LHCN-M2 (cell line): ENCODE data around the gene FARP1. TPM values are rescaled to one million over a fixed set of nuclear protein-coding genes. Genes with fewer than 3 reads are reported as not detected.

ENCODE experiments used
- DNase-seq: peaks from one replicate; pipeline ENCODE4 v3.0.0-alpha.2; 2012; ENCODE audit warnings: low read depth
- total RNA-seq: library from RNA; depleted of rRNA; stranded (reverse); fragments of >200 nt; gene quantifications from 2 replicates; pipeline ENCODE4 v1.2.3, GENCODE V29; 2014

Gene FARP1
- total RNA-seq, 1 experiment from 2014 or later, result 15.8 TPM

- DNase-seq, result no peak
Observed at GRCh38 chr13:98415326-98416070, 272.6 kb downstream of the FARP1 start.

DNA sequence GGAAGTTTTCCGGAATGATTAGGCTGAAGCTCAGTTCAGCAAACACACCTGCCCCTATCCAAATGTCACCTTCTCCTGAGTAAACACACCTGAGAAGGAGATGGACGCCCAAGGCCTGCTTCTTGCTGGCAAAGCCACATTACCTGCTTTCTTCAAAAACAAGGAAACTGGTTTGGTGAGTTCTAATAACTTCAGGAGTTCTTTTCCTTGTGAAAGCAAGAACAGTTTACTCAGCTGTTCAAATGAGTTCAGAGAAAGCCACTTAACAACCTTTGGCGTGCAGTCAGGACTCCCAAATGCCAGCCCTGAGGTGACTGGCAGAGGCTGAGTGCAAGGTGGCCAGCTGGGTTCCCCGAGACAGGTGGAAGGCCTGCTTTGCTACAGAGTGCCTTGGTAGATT, 273.5 kb downstream of the FARP1 start:
- no peak for DNase-seq

DNA sequence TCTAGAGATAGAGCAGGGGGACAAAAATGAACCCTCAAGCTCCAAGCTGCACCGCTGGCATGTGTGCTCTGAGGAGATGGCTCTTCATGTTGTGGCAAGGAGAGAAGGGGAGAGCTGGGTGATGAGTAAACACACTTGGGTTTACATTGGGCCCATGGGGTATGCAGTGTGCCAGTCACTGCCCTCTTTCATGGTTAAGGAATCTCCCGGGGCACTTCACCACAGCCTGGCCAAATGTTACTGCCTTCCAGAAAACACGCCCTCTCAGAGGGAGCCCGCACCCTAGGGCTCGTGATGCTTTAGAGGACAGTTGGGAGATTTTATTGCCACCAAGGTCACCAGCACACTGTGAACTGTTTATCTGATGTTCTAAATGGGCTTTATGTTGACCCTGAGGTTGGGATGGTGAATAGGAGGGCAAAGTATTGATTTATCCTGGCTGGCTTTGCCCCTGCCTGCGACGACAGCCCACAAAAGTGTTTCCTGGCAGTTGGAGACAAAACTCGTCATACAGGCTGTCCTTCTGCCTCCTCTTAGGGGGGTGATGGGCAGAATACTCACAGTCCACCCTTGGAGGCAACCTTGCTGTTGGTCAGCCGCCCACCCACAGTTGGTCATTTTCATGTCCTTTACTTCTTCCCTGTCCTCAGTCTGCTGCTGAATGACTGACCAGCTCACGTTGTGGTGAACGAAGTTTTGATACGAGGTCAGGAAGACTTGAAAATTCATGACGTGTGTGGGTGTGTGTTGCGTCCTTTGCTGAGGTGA, 277.1 kb downstream of the FARP1 start:
- no peak for DNase-seq

DNA sequence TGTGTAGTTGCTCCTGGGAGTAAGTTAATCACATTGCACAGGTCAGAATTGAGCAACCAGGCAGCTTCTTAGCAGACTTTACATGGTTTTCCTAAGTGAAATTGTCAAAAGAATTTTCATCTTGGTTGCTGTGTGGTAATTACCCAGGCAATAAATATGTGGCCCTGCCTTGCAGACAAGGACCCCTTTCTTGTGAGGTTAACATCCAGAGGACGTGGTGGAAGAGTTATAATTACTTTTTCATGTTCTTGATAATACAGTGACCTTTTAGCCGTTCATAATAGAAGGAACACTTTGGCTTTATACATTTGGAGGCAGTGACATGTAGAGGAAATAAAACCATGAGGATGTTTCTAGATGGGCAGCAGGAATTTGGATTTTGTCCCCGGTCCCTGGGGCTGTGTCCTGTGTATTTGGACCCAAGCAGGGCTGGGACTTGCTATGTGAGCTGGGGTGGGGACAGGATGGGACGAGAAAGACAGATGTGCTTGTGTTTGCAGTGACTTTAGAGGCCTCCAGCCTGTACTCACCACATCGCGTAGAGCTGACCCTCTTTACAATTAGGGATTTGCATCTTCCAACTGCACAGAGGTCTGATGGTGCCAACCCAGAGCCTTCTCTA, 277.8 kb downstream of the FARP1 start:
- DNase-seq, result no peak

- DNase-seq, result no peak
Observed at GRCh38 chr13:98422046-98422445, 279.2 kb downstream of the FARP1 start.

GRCh38 chr13:98423417-98423816, 280.5 kb downstream of the FARP1 start:
- DNase-seq, result no peak

DNA sequence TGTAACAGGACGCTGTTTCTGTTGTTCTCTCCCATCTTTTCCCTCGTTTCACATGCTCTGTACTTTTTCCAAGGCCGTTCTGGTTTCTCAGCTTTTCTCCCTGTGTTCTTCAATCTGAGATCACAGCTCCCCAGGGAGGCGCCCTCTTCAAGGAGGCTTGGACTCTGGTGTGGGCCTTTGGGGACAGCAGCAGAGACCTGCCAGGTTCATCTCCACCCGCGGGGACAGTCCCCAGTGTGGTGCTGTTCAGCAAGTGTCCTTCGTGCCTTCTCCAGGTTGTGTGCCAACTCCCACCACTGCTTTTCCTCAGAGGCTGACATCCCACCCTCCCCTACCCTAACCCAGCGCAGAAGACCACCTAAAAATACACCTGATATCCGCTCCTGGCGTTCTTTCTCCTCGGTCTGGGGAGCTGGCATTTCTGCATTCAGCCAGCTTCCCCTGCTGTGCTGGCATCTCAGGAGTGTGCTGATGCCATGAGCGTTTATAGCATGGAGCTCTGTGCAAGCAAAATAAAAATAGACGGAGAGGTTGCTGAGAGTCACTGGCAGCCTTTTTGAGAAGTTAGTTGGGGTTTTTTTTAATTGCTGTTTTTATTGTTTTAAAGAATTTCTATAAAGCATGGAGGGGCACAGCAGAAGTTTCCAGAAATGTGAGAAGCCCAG, 284.6 kb downstream of the FARP1 start:
- DNase-seq, result no peak

DNA sequence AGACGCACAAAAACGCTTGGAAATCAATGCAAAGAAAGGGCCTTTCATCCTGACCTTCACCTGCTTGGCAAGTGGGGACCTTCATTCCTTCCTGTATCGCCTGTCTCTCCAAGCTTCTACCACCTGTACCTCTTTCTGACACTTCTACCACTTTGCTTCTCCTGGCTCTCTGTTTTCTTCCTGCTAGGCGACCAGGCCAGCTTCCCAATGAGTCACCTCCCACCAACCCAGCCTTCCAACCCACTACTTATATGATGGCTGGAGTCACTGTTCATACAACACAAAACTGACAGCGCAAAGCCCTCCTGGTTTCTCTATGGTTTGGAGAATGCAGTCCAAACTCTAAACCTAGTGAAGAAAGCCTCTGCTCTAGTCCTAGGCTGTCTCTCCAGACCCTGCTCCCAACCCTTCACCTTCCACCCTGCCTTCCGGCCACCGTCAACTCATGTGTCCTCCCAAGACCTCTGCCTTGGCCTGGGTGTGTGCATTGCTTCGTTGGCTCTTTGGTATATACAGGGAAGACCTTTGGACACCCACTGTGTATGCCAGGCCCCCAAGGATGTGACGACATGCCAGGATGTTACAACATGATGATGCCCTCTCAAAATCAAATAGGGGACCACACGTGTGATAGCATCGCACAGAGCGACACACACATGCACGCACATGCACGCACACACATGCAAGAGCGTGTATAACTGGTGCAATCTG, 285.5 kb downstream of the FARP1 start:
- no peak for DNase-seq

DNA sequence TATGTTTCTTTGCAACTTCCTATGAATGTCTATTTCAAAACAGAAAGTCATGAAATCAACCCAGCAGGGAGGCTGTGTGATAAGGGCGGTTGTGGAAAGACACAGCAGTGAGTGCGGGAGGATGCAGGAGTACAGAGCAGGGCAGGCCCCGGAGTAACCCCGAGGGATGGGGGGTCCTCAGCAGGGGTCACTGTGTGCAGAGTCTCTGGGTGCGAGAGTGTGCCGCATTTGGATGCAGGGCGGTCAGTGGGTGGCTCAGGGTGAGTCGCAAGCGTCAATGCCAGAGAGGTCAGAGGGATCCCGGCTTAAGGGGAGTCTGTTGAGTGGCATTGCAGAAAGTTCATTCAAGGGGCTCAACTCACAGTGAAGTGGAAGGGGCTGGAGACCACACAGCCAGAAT, 286.2 kb downstream of the FARP1 start:
- DNase-seq, result no peak

DNA sequence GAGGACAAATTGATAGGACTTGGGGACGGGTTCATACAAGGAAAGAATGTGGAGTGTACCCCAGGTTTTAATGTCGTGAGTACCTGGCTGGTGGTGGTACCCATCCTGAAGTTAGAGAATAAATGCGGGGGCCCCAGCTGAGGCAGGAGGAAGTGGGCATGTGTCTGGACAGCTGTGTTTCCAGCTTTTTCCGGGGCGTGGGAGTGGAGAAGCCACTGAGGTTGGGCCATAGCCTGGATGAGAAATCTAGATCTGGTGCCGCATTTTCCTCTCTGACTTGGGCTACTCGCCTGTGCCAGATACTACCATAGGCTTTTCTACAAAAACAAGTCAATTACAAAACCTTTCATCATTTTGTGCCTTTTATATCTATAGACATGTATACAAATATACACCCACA, 286.6 kb downstream of the FARP1 start:
- no peak for DNase-seq

DNA sequence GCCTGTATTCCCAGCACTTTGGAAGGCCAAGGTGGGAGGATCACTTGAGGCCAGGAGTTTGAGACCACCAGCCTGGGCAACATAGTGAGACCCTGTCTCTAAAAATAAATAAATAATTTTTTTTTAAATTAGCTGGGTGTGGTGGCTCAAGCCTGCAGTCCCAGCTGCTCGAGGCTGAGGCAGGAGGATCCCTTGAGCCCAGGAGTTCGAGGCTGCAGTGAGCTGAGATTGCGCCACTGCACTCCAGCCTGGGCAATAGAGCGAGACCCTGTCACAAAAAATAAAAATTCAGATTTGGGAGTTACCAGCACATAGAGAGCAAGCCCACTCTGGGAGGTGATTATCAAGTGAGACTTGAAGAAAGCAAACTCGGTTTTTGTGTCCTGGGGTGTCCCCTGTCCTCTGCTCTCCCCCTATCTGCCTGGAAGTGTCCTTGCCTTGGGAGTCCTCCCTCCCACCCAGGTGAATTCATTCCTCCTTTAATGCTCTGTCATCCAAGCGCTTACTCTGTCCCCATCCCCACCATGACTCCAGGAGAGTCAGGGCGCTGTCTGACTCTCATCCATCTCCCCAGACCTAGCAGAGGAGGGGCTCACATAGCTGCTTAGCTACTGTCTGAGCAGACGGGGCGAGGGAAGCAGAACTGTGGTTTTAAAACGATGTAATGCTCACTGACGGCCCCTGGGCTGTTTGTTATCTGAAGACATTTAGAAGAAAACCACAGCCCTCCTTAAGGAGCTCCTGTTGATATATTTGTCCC, 287.3 kb downstream of the FARP1 start:
- DNase-seq, result no peak

DNA sequence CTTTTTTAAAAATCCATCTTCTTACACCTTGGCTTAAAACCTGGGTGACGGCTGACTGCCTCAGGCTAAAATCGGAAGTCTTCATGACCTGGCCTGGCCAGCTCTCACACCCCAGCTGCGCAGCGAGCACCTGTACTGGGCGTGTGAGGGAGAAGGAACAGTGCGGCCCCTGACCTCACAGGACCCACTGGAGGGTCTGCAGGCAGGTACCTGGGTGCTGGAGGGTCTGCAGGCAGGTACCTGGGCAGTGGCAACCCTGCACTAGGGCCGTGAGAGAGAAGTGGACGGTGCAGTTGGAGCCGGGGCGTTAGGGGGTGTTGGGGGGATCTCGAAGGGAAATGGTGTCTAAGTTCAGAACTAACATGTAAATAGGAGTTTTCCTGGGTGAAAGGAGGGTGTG, 289.7 kb downstream of the FARP1 start:
- no peak for DNase-seq

GRCh38 chr13:98433654-98434053, 290.8 kb downstream of the FARP1 start:
- no peak for DNase-seq

DNA sequence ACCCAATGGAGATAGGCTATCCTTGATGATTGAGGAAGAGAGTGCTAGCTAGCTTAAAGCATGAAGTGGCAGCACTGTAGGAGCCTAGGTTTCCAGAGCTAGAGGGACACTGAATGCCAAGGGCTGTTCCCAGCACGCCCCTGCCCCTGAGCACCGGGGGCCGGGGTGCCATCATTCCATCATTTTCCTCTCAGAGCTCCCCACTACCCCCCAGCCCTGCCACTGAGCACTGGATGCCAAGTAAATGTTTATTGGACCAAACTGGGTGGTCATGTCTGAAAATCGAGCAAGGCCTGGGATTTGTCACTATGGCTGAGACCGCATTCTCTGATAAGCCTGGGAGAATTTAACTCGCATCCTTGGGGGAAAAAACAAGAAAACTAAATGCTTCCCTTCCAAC, 291.2 kb downstream of the FARP1 start:
- no peak for DNase-seq

GRCh38 chr13:98435376-98435775, 292.5 kb downstream of the FARP1 start:
- no peak for DNase-seq

DNA sequence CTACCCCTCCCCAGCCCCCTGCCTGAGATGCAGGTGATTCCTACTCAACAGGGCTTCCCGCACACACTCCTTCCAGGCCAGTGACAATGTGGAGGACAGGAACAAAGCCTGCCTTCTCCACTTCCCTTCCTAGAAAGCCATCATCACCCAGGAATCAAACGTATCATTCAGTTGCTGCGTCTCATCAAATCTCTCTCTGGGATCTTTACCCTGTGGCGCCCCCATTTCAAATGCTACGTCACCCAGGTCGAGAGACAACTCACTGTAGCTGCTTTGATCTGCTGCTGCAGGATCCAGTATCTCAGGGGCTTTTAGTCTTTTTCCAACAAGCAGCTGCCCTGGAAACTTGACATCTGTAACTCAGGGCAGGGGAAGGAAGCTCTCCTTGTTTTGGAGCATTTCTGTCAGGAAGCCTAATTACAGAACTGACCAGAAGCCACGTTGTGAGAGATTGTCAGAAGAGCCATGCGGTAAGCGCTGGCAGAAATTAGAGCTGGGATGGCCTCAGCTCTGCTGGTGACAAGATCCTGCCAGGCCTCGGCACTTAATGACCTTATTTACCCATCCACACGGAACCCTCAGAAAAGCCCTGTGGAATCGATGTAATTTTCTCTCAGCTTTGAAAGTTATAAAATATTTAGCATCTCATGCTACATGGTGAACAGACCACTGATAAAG, 293.5 kb downstream of the FARP1 start:
- DNase-seq, result no peak

DNA sequence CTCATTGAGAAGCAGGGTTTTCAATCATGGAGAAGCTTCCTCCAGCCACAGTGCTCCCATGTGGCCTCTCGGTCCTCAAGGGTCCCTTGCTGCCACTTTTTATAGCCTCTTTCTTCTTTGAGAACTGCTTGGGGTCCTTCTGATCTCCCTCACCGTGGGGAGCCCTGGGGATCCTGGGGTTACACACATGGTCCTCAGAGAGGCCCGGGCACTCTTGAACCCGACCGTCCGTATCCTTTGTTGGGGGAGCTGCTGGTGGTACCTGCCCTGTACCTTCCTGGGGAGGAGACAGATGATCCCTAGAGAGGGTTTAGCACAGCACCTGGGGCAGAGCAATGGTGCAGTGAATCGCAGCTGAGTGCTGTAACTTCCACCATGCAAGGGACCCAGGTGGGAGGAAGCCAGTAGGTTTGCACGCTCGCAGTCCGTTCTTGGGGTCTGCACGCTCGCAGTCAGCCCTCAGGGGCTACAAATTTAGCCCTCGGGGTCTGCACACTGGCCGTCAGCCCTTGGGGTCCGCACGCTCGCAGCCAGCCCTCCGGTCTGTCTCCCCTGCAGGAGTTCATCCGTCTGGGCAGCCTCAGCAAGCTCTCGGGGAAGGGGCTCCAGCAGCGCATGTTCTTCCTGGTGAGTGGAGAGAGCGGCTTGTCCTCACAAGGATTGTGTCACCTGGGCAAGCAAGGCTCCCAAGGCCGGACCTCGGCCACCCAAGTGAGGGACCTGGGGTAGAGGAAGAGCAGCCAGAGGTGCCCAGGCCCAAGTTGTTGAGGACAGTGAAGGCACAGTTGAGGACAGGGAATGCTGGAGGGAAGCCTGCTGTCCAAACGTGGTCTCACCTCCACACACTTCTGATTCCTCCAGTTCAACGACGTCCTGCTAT, 295.6 kb downstream of the FARP1 start:
- no peak for DNase-seq

DNA sequence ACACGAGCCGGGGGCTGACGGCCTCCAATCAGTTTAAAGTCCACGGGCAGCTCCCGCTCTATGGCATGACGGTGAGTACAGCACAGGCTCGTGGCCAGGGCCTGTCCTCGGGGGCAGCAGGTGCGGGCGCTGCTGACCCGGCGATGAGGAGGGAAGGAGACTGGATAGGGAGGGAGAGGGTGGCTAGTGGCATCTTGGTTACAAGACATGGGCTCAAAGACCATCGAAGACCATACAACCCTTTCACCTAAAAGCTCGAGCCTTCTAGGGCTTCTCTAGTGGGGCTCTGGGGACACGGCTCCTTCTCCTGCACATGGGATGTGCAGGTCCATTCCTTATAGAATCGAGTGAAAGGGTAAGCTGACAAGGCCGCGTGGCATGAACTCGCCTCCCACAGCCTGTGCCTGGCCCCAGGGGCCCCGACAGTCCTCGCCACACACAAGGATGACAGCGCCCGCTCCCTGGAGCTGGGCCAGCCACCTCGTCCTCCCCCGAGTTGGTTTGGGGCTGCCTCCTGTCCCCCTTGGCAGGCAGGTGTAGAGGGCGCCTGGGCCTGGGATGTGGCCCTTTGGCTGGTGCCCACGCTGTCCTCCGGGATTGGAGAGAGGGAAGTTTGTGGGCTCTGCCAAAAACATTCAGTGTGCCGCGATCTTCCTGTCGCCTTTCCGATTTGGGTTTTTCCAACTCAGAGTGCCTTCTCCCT, 296.4 kb downstream of the FARP1 start:
- DNase-seq, result no peak

DNA sequence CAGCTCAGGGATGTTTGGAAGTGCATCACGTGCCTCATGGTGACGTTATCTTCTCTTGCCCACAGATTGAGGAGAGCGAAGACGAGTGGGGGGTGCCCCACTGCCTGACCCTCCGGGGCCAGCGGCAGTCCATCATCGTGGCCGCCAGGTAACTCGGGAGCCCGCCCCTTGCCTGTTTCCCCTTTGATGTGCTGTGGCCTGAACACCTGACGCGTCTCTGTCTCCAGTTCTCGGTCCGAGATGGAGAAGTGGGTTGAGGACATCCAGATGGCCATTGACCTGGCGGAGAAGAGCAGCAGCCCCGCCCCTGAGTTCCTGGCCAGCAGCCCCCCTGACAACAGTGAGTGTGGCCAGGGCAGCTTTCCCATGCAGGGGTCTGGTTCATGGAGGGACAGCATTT, 297.0 kb downstream of the FARP1 start:
- DNase-seq, result no peak
